Embryonic facial prominence (tissue), 1 donor: ENCODE data around the gene PEAK1.
"Not testable (repeated sequence)": the region's sequence is repeated elsewhere in the genome, so short reads cannot be mapped to it uniquely, and the experiment has no call there.

Source experiments
- DNase-seq: peaks from one replicate; pipeline ENCODE4 v3.0.0-alpha.2; 2016; ENCODE audit errors: extremely low spot score

The PEAK1 gene

GRCh38 chr15:77173487-77173886, 246.4 kb downstream of the PEAK1 start:
- no peak for DNase-seq

DNA sequence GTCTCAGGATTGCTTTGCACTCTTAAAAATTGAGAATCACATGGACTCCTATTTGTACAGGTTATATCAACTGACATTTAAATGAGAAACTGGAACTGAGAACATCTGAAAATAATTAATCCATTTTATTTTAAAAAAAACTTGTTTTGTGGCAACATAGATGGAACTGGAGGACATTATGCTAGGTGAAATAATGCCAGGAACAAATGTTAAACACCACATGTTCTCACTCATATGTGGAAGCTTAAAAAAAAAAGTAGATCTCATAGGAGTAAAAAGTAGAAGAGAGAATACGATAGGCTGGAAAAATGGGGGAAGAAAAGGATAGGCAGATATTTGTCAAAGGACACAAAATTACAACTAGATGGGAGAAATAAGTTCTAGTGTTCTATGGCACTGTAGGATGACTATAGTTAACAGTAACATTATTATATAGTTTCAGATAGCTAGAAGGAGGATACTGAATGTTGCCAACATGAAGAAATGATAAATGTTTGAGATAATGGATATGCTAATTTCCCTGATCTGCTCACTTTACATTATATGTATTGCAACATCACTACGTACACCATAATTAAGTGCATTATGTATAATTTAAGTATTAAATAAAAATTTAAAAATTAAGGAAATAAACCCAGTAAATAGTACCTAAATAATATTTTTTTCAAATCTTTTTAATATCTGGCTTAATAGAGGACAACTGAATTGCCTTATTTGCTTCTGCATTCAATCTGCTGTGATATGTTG, 248.5 kb downstream of the PEAK1 start:
- no peak for DNase-seq

DNA sequence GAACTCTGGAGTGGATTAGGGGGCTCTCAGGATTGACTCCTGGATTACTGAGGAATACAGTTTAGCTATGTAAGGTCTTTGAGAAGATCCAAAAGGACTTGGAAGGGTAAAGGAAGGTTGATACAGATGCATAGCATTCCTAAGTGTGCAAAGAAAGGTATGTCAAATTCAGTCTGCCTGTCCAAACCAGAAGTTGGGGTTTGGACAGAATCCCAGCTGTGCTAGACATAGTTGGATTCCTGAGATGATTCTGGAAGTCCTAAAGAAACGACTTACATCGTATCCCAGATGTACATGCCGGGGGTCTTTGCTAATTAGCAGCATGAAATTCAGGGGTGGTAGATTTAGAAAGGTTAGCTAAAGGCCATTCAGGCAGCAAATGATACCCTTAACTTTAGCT, 251.3 kb downstream of the PEAK1 start:
- DNase-seq = no peak

DNA sequence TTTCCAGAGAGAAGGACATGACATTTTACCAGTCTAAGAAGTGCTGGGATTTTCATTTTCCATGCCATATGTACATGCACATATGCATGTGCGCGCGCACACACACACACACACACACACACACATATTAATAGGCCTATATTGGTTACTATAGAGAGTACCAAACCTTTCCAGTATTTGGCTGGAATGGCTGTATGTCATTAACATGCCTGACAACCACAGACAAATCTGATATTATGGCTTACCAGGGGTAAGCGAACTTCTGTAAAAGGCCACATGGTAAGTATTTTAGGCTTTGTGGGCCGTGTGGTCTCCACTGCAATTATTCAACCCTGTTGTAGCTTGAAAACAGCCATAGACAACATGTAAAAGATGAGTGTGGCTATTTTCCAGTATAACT, 251.8 kb downstream of the PEAK1 start:
- DNase-seq = peak; percentile 27

GRCh38 chr15:77167406-77167805, 252.5 kb downstream of the PEAK1 start:
- DNase-seq = no peak

GRCh38 chr15:77163781-77164384, 256.0 kb downstream of the PEAK1 start:
- DNase-seq = no peak

DNA sequence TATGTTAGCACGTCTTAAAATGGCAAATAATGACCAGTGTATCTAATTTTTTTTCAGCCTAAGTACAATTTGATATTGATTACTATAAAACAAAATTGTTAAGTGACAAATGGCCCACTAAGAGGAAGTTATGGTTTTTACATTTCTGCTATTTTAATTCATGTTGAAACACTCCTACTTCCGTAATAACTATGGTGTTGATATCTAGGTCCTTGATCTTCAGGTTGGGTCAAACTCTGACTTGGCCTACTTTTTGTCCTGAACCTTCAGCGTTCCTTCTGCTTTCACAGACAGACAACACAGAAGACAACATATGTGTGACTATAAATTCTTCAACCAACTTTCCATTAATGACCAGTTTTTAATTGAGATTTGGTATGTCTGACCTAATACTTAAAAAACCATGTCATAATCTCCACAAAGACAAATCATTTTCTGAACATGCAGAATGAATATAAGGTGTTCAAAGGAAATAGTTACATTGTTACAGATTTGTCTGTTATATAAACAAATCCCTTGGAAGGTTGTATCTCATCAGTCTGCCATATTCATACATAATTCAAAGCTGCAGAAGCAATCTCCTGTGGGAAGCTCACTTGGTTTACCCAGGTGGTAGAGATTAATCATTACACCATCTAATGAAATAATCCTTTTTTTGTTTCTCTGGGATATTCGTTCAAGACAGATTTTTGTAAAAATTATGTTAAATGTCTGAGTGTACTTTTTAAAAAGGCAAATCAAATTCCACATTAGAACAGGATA, 256.9 kb downstream of the PEAK1 start:
- DNase-seq = no peak

GRCh38 chr15:77160562-77161478, 259.1 kb downstream of the PEAK1 start:
- DNase-seq = no peak

- not testable (repeated sequence) for DNase-seq
These were observed 263.9 kb downstream of the PEAK1 start for GRCh38 chr15:77156000-77156399.

- no peak for DNase-seq
These were observed 271.7 kb downstream of the PEAK1 start for GRCh38 chr15:77148191-77148590.

- no peak for DNase-seq
These were observed 274.5 kb downstream of the PEAK1 start for GRCh38 chr15:77145370-77145769.

GRCh38 chr15:77144492-77145070, 275.3 kb downstream of the PEAK1 start:
- peak; percentile 68 for DNase-seq

DNA sequence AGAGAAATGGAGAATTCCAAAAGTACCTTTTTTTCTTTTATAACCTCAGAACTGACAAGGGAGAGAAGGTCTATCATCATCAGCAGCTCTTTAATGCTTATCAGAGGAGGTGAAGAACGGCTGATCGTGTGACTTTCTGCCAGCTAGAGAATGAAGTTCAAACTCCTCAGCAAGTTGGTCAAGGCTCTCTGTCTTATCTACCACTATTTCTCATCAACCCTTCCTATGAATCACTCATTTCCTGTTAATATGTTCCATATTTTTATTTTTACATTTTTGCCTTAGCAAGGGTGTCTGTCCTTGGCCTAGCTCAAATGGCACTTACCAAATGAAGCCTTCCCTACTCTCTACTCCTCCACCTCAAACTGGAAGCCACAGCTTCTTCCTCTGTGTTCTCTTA, 275.9 kb downstream of the PEAK1 start:
- DNase-seq = no peak

GRCh38 chr15:77143616-77144015, 276.3 kb downstream of the PEAK1 start:
- no peak for DNase-seq

DNA sequence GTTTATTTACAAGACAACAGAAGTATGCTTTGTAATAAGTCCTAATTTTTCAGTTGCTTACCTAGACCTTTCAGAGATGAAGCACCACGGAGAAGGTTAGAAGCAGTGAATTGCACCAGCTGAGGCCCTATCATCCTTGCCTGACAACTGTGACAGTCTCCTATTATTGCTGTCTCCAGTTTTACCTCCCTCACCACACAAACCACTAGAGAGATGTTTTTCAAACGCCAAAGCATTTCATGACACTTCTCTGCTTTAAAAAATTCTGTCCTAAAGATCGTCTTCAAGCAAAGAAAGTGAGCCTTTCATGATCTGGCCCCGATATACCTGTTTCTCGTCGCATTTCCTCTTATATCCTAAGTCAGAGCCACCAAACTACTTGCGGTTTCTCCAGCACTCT, 276.7 kb downstream of the PEAK1 start:
- no peak for DNase-seq

GRCh38 chr15:77140220-77140619, 279.7 kb downstream of the PEAK1 start:
- no peak for DNase-seq

DNA sequence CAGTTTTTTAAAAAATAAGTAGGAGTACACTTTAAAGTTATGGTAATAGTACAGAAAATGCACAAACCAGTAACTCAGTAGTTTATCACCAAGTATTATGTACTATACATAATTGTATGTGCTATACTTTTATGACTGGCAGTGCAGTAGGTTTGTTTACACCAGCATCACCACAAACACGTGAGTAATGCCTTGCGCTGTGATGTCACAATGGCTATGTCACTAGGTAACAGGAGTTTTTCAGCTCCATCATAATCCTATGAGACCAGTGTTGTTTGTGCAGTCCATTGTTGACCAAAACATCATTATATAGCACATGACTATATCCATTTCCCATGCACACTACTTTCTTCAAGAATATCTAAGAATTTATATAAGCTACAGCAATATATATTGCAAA, 280.6 kb downstream of the PEAK1 start:
- no peak for DNase-seq

GRCh38 chr15:77138167-77138522, 281.8 kb downstream of the PEAK1 start:
- DNase-seq = no peak

DNA sequence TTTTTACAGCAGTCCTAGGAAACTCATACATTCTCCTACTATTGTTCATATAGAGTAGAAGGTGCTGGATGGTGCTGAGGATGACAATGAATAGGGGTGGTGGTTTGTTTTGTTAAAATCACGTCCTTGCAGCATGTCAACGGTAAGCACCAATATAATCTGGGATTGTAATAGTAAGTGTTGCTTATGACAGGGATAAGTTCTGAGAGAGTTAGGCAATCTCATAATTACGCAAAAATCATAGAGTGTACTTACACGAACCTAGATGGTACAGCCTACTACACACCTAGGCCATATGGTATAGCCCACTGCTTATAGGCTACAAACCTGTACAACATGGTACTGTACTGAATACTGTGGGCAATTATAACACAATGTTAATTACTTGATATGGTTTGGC, 284.7 kb downstream of the PEAK1 start:
- no peak for DNase-seq

- DNase-seq = no peak
These were observed 289.5 kb downstream of the PEAK1 start for GRCh38 chr15:77130315-77130930.

GRCh38 chr15:77127626-77128025, 292.3 kb downstream of the PEAK1 start:
- no peak for DNase-seq
